H1 (cell line): Measurements from ENCODE around the gene TRIM23.

Source experiments
- BCL11A ChIP-seq, 2 experiments: IDR thresholded peaks; one replicate each; pipeline ENCODE4 v1.6.1; 2011; ENCODE audit warnings: low read depth in 2 of 2, low read length in 2 of 2, mild to moderate bottlenecking in 2 of 2
- RAD21 ChIP-seq, 2 experiments: IDR thresholded peaks in 1 of 2; conservative IDR thresholded peaks in 1 of 2; 2 replicates each; pipeline ENCODE4 v1.6.1; 2011; ENCODE audit warnings: low read depth in 2 of 2, low read length in 2 of 2, improper control_type of control experiment in 1 of 2, inconsistent platforms in 1 of 2, mild to moderate bottlenecking in 1 of 2, moderate library complexity in 1 of 2
- ZNF274 ChIP-seq: IDR thresholded peaks from 2 replicates; pipeline ENCODE4 v1.7.0; 2012; ENCODE audit warnings: low read length, borderline replicate concordance; ENCODE audit errors: extremely low read depth

- no peak for TF ChIP-seq ZNF274
- TF ChIP-seq RAD21 (IDR thresholded peaks at IDR 0.05 in 1 of 2, conservative IDR thresholded peaks at IDR 0.05 in 1 of 2; ENCODE audit: low read depth in 2 of 2, low read length in 2 of 2), result no peak
- TF ChIP-seq BCL11A (IDR thresholded peaks at IDR 0.05; ENCODE audit: low read depth in 2 of 2, low read length in 2 of 2), result no peak
Observed at GRCh38 chr5:65672796-65673195, 48.7 kb upstream of the TRIM23 start.
